HepG2 (cell line): ENCODE measurements around the gene MRPL37. TPM values are rescaled to one million over a fixed set of nuclear protein-coding genes. Genes with fewer than 3 reads are reported as not detected.

ENCODE experiments used
- ATAC-seq: fragments of 200-7000 bp; cut with Tn5 transposase; 3 replicates; pipeline ENCODE4 v1.9.1; 2020; ENCODE audit warnings: mild to moderate bottlenecking, moderate library complexity
- BruUV-seq: library from RNA; stranded (reverse); fragments of 400-500 nt; replicated peaks from 2 replicates; lab custom pipeline; 2021; lab: Mats Ljungman, UMichigan
- CTCF ChIA-PET: fragments of 300-600 bp; formaldehyde crosslinking; extraction: SDS; loops from one replicate; lab custom pipeline; 2021; ENCODE audit warnings: low total read pairs, inconsistent platforms, low intra/inter-chr PET ratio; lab: Yijun Ruan, JAX
- POLR2A ChIA-PET: fragments of 350-600 bp; sonication (Branson Sonifier 250); formaldehyde crosslinking; loops from one replicate; lab custom pipeline; 2020; ENCODE audit warnings: antibody characterized with exemption, inconsistent platforms; lab: Yijun Ruan, JAX
- DNase-seq: peaks from one replicate; pipeline ENCODE4 v3.0.0-alpha.2; 2015; ENCODE audit warnings: low spot score
- FAIRE-seq: peaks from 3 replicates; lab custom pipeline; 2011; peaks lifted over from hg19 to GRCh38; lab: Jason Lieb, UNC
- H2AFZ ChIP-seq: one replicate; pipeline ENCODE4 v1.6.1; 2011; ENCODE audit warnings: low read length, inconsistent platforms
- H3K27ac ChIP-seq: fragments of 300-600 bp; 3 replicates; pipeline ENCODE4 v1.8.0; 2011; ENCODE audit warnings: mixed run types, mild to moderate bottlenecking, mixed read lengths, low read length, inconsistent platforms; ENCODE audit not compliant: insufficient read depth; ENCODE audit errors: extremely low read length
- H3K27me3 ChIP-seq, 2 experiments: fragments of 200-600 bp in 1 of 2; 2 replicates in 1 of 2; 3 replicates in 1 of 2; pipeline versions ENCODE4 v1.6.0 to v1.8.0; 2011; ENCODE audit warnings: low read length in 2 of 2, mild to moderate bottlenecking in 2 of 2, moderate library complexity in 2 of 2, inconsistent platforms in 1 of 2; ENCODE audit not compliant: insufficient read depth in 2 of 2, control insufficient read depth in 1 of 2
- H3K36me3 ChIP-seq, 2 experiments: fragments of 200-600 bp in 1 of 2; replicated peaks in 1 of 2; 2 replicates in 1 of 2; 3 replicates in 1 of 2; pipeline versions ENCODE4 v1.5.1 to v1.8.0; 2011; ENCODE audit warnings: low read length in 2 of 2, inconsistent platforms in 1 of 2; ENCODE audit not compliant: insufficient read depth in 2 of 2, control insufficient read depth in 1 of 2
- H3K4me1 ChIP-seq: 2 replicates; pipeline ENCODE4 v1.5.1; 2012; ENCODE audit warnings: low read length, inconsistent platforms; ENCODE audit not compliant: insufficient read depth
- H3K4me2 ChIP-seq: 2 replicates; pipeline ENCODE4 v1.6.0; 2011; ENCODE audit warnings: low read depth, low read length, inconsistent platforms
- H3K4me3 ChIP-seq, 3 experiments: fragments of 200-600 bp in 1 of 3; sonication (generic), shearing (Covaris generic) in 1 of 3; replicated peaks in 1 of 3; 2 replicates each; pipeline ENCODE4 v1.5.1; 2011 to 2016; ENCODE audit warnings: low read length in 3 of 3, inconsistent platforms in 2 of 3, low read depth in 2 of 3, mild to moderate bottlenecking in 2 of 3, control low read depth in 1 of 3, mixed read lengths in 1 of 3; ENCODE audit not compliant: insufficient read depth in 1 of 3
- H3K79me2 ChIP-seq: one replicate; pipeline ENCODE4 v1.6.1; 2011; ENCODE audit warnings: low read length, inconsistent platforms; ENCODE audit not compliant: insufficient read depth
- H3K9ac ChIP-seq: 2 replicates; pipeline ENCODE4 v1.6.0; 2011; ENCODE audit warnings: mild to moderate bottlenecking, low read depth, low read length, inconsistent platforms; ENCODE audit not compliant: insufficient read depth
- H3K9me3 ChIP-seq: 2 replicates; pipeline ENCODE4 v1.5.1; 2012; ENCODE audit warnings: mild to moderate bottlenecking, low read length
- H4K20me1 ChIP-seq: 2 replicates; pipeline ENCODE4 v1.6.0; 2011; ENCODE audit warnings: inconsistent platforms, mild to moderate bottlenecking, low read length, moderate library complexity; ENCODE audit not compliant: insufficient read depth
- ARNT2 ChIP-seq: sonication (generic); formaldehyde crosslinking; IDR thresholded peaks from 2 replicates; pipeline ENCODE4 v1.8.0; 2022; ENCODE audit warnings: mild to moderate bottlenecking, low read depth, missing genetic modification reagents, moderate library complexity
- FOXP1 ChIP-seq, 2 experiments: fragments of 450-650 bp in 1 of 2; IDR thresholded peaks; 2 replicates each; pipeline ENCODE4 v1.6.1; 2017 to 2018; ENCODE audit warnings: antibody characterized with exemption in 1 of 2
- HMG20A ChIP-seq: IDR thresholded peaks from 2 replicates; pipeline ENCODE4 v1.6.1; 2016; ENCODE audit warnings: borderline replicate concordance
- HOMEZ ChIP-seq: IDR thresholded peaks from 2 replicates; pipeline ENCODE4 v1.6.1; 2016; ENCODE audit warnings: low read depth
- MAF1 ChIP-seq: sonication (generic); formaldehyde crosslinking; IDR thresholded peaks from 2 replicates; pipeline ENCODE4 v1.5.0; 2020; ENCODE audit warnings: missing genetic modification reagents, borderline replicate concordance
- PHF20 ChIP-seq: sonication (generic); formaldehyde crosslinking; IDR thresholded peaks from 2 replicates; pipeline ENCODE4 v1.5.0; 2020; ENCODE audit warnings: mild to moderate bottlenecking, missing genetic modification reagents
- PHF21A ChIP-seq: sonication (generic); formaldehyde crosslinking; IDR thresholded peaks from 2 replicates; pipeline ENCODE4 v1.5.0; 2020; ENCODE audit warnings: mild to moderate bottlenecking, missing genetic modification reagents
- SMAD1 ChIP-seq: sonication (generic); formaldehyde crosslinking; IDR thresholded peaks from 2 replicates; pipeline ENCODE4 v1.4.0; 2020; ENCODE audit warnings: missing genetic modification reagents, low read depth, mild to moderate bottlenecking, borderline replicate concordance
- SYNCRIP ChIP-seq: fragments of 200-400 bp; formaldehyde crosslinking; IDR thresholded peaks from 2 replicates; pipeline ENCODE4 v1.6.1; 2018; ENCODE audit warnings: mild to moderate bottlenecking, low read depth, low read length; ENCODE audit not compliant: insufficient read depth
- TCF7 ChIP-seq: sonication (generic); IDR thresholded peaks from 2 replicates; pipeline ENCODE4 v1.6.1; 2016; ENCODE audit warnings: antibody characterized with exemption, low read depth
- THAP11 ChIP-seq: IDR thresholded peaks from 2 replicates; pipeline ENCODE4 v1.6.1; 2016; ENCODE audit warnings: missing biosample characterization, missing genetic modification reagents
- YEATS2 ChIP-seq: sonication (generic); formaldehyde crosslinking; IDR thresholded peaks from 2 replicates; pipeline ENCODE4 v1.4.0; 2020; ENCODE audit warnings: missing genetic modification reagents, borderline replicate concordance
- ZFP91 ChIP-seq: sonication (generic); formaldehyde crosslinking; IDR thresholded peaks from 2 replicates; pipeline ENCODE4 v1.9.0; 2022; ENCODE audit warnings: missing genetic modification reagents, mild to moderate bottlenecking, borderline replicate concordance
- ZNF543 ChIP-seq: sonication (generic); formaldehyde crosslinking; IDR thresholded peaks from 2 replicates; pipeline ENCODE4 v1.4.0; 2020; ENCODE audit warnings: mild to moderate bottlenecking, missing genetic modification reagents
- ZNF550 ChIP-seq: sonication (generic); formaldehyde crosslinking; IDR thresholded peaks from 2 replicates; pipeline ENCODE4 v1.4.0; 2020; ENCODE audit warnings: mild to moderate bottlenecking, missing genetic modification reagents, borderline replicate concordance
- ZXDC ChIP-seq: sonication (generic); formaldehyde crosslinking; IDR thresholded peaks from 2 replicates; pipeline ENCODE4 v1.5.0; 2020; ENCODE audit warnings: mild to moderate bottlenecking, missing genetic modification reagents
- WGBS: methylation state at CpG from one replicate; pipeline ENCODE4 v1.1.6; 2017; ENCODE audit warnings: low lambda C conversion rate; 5-methylcytosine and 5-hydroxymethylcytosine counted together
- in situ Hi-C: cut with HindIII; loops from 2 replicates; pipeline ENCODE4 v1.10.0; 2017; ENCODE audit warnings: low pct_unique_long_range_greater_than_20kb; ENCODE audit not compliant: extremely low pct_ligation_motif_present
- intact Hi-C: fragments of 100-400 bp; cut with micrococcal nuclease; formaldehyde crosslinking; loops from one replicate; pipeline ENCODE4 v1.10.0; 2022; ENCODE audit not compliant: unreplicated experiment
- polyA plus RNA-seq, 8 experiments: library from polyadenylated mRNA; depleted of rRNA in 3 of 8; stranded (reverse) in 7 of 8; unstranded in 1 of 8; fragments of >200 nt; fragmentation: Illumina TruSeq in 4 of 8; extraction: Trizol in 4 of 8; gene quantifications; 2 replicates each; pipeline versions ENCODE4 v1.2.1 to v1.2.3, GENCODE V29; 2011 to 2016; ENCODE audit warnings: low read depth in 4 of 8, missing spikeins in 1 of 8, mixed read lengths in 1 of 8; ENCODE audit not compliant: insufficient read depth in 1 of 8
- total RNA-seq, 5 experiments: library from RNA; depleted of rRNA; stranded (reverse); fragments of >200 nt; fragmentation: Illumina TruSeq; extraction: Trizol; gene quantifications; 2 replicates each; pipeline ENCODE4 v1.2.3, GENCODE V29; 2016; ENCODE audit warnings: low read depth in 1 of 5

Gene MRPL37
- total and polyA plus RNA-seq, 2 of the 13 experiments (the other 11 are each of a cell fraction or from before 2014, with no cell fraction given) = 31.7 to 127 TPM

- TF ChIP-seq HOMEZ (no peak), PHF21A (no peak), PHF20 (CRISPR knock-in tag) (no peak), ZNF543 (CRISPR knock-in tag) (no peak), SMAD1 (CRISPR knock-in tag) (no peak), ZXDC (CRISPR knock-in tag) (no peak), MAF1 (CRISPR knock-in tag) (no peak)
These were observed 37.6 kb downstream of the MRPL37 start (continued) for GRCh38 chr1:54237586-54237985.

GRCh38 chr1:54238353-54239034, 38.5 kb downstream of the MRPL37 start:
- ATAC-seq (no peak), DNase-seq (no peak), FAIRE-seq (no peak)
- Histone ChIP-seq H3K9ac (no peak overlapping the region), H2AFZ (no peak overlapping the region), H3K36me3 (peaks cover 12 to 22% of the 10 kb centered on the region in 2 experiments; a peak in 4 of 5 replicates), H3K4me3 (no peak overlapping the region), H4K20me1 (no peaks in the 10 kb centered on the region), H3K79me2 (no peaks in the 10 kb centered on the region), H3K9me3 (no peaks in the 10 kb centered on the region), H3K4me2 (no peak overlapping the region), H3K27me3 (no peaks in the 10 kb centered on the region), H3K4me1 (peaks cover 12% of the 10 kb centered on the region), H3K27ac (no peak overlapping the region)
- in situ Hi-C loops = no loop called here
- POLR2A ChIA-PET = no interaction called here
- intact Hi-C loops = no loop called here
- CTCF ChIA-PET = no interaction called here
- 94% methylated on average over 8 of the region's 12 CpGs for WGBS
- BruUV-seq = no TSS peak
- no peak for TF ChIP-seq FOXP1 (IDR thresholded peaks at IDR 0.05)
- no peak for TF ChIP-seq FOXP1 (CRISPR knock-in tag; IDR thresholded peaks at IDR 0.05)
- no peak for TF ChIP-seq ZNF550 (CRISPR knock-in tag)
- TF ChIP-seq ZFP91 (CRISPR knock-in tag) = no peak
- TF ChIP-seq TCF7 = no peak
- TF ChIP-seq SYNCRIP = no peak
- no peak for TF ChIP-seq THAP11 (CRISPR knock-in tag)
- TF ChIP-seq ARNT2 (CRISPR knock-in tag) = no peak
- TF ChIP-seq HMG20A = no peak
- no peak for TF ChIP-seq YEATS2
